Esophagus mucosa (tissue), 1 donor: ENCODE measurements around the gene ABCB11. TPM values are rescaled to one million over a fixed set of nuclear protein-coding genes. Genes with fewer than 3 reads are reported as not detected.
A peak's percentile ranks its signal among the peaks of the same experiment; 100 is the strongest.

Source experiments
- ATAC-seq: fragments of 200-7000 bp; cut with Tn5 transposase; one replicate; pipeline ENCODE4 v1.9.1; 2020
- total RNA-seq: library from RNA; stranded (reverse); gene quantifications from one replicate; pipeline ENCODE4 v1.2.4, GENCODE V29; 2023
- donor health status: DM: yes; HTN: yes; CAD: no.

The ABCB11 gene
- total RNA-seq, 1 donor from 2014 or later, result not detected

GRCh38 chr2:168928113-168928831 lies 102.9 kb downstream of the ABCB11 start:
- no peak for ATAC-seq

- peak; percentile 66 for ATAC-seq
These were observed 104.3 kb downstream of the ABCB11 start for GRCh38 chr2:168926621-168927386.

- ATAC-seq, result no peak
These were observed 110.5 kb downstream of the ABCB11 start for GRCh38 chr2:168920504-168921157.

DNA sequence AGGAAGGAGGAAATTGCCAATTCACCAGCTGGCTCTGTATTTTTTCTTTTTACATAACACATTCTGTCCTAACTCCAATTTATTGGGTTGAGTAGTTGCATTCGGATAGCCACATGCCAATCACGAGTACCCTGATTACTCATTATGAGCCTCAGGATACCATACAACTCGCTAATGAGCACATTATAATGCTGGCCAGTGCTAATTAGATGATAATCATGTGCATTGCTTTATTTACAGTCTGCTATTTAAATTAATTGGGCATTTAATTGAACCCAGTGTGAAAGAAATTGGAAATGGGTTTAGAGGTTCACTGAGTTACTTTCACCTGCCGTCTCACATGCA lies 114.8 kb downstream of the ABCB11 start:
- ATAC-seq, result no peak

DNA sequence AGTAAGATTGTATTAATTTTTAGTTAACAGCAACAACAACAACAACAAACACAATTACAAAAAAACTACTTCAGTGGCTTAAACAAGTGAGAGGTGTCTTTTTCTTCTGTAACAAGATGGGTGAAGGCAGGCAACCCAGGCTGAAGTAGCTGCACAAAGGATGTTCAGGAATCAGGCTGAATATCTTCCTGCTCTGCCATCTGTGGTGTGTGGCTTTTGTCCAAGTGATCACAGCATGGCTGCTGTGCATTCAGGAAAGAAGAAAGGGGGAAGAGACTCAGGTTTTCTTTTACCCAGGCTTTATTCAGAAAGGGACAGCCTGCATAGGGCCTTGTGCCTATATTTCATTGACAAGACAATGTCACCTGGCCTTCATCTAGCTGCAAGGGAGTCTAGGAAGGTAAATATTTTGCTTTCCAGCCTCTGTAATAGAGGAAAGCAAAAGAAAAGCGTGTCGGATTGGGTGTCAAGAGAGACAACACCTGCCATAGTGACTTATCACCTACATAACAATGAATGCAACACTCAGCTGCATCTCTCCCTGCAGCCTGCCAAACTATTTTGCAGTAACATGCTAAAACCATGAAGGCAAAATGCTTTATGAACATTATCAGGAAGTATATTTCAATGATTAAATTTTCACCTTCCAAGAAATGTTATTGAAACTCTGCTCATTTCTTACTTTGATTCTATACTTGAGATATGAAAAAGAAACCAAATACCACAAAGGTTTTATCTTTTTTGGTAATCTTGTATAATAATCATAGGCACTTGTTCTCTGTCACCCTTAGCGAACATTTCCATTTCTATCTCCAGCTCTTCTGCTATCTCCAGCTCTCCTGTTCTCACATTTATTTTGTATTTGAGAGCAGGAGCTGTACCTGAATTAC lies 115.4 kb downstream of the ABCB11 start:
- ATAC-seq, result no peak

DNA sequence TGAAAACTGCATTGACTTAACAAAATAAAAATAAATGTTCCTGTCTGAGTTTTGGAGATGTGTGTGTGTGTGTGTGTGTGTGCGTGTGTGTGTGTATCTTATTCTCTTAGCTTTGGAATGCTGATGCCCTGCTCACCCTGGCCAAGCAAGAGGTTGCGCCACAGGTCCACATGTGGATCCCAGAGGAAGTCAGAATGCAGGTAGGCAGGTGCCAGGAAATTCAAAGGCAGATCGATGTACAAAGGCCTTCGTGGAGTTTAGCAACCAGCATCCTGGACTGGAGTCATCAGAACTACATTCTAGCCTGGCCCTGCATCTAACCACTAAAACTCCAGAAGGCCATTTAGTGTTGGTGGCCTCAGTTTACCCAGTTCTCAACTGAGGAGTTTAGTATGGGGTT lies 117.6 kb downstream of the ABCB11 start:
- ATAC-seq, result no peak

GRCh38 chr2:168912901-168913369 lies 118.2 kb downstream of the ABCB11 start:
- ATAC-seq, result no peak

GRCh38 chr2:168912466-168912865 lies 118.7 kb downstream of the ABCB11 start:
- no peak for ATAC-seq

DNA sequence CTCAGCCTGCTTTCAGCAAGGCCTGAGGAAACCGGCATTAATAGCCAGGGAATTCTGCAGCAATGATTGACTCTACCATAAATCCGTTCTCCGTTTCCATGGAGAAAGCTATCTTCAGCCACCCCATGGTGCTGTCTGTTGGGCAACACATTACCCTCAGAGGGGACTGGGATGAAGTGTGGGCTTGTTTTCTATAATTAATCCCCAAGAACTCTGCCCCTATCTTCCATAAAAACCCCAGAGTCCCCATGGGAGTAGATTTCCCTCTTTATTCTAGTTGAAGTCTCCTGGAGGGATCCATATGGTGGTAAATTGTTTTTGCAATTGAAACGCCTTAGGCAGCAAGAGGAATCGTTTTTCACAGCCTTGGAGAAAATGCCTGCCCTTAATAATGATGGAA lies 120.8 kb downstream of the ABCB11 start:
- no peak for ATAC-seq

- no peak for ATAC-seq
These were observed 123.0 kb downstream of the ABCB11 start for GRCh38 chr2:168907940-168908662.

- no peak for ATAC-seq
These were observed 126.8 kb downstream of the ABCB11 start for GRCh38 chr2:168904358-168904757.

GRCh38 chr2:168903888-168904287 lies 127.2 kb downstream of the ABCB11 start:
- no peak for ATAC-seq

DNA sequence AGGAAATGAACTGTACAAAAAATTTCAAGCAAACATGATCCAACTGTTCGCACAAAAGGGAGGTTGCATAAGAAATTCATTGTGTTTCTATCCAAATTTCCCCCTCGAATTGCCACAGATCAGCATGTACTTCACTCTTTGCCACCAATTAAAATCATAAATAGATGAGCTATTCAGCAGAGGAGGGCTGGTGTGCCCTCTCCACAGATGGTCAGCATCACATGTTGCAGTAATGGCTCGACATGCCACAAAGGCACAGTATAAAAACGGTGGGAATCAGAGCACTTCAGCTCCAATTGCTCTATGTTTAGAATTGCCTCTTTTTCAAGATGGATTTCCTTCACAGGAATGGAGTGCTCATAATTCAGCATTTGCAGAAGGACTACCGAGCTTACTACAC lies 130.1 kb downstream of the ABCB11 start, which contains the start of gene G6PC2:
Gene G6PC2, plus strand, starts transcription at position 289 of the 400 bp plus-strand sequence. Its CDS starts 41 bp downstream, at position 330.
- no peak for ATAC-seq

DNA sequence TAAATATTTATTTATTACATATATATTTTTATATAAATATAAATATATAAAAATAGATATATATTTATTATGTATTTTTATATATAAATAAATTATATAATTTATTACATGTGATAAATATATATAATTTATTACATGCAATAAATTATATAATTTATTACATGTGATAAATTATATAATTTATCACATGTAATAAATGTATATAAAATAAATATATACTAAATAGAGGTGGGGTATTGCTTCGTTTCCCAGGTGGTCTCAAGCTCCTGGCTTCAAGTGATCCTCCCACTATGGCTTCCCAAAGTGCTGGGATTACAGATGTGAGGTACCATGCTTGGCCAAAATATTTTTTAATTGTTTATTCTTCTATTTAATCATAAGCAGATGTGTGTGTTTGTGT lies 133.7 kb downstream of the ABCB11 start:
- no peak for ATAC-seq

GRCh38 chr2:168896783-168897182 lies 134.3 kb downstream of the ABCB11 start:
- no peak for ATAC-seq

- ATAC-seq, result no peak
These were observed 135.4 kb downstream of the ABCB11 start for GRCh38 chr2:168895771-168896170.

DNA sequence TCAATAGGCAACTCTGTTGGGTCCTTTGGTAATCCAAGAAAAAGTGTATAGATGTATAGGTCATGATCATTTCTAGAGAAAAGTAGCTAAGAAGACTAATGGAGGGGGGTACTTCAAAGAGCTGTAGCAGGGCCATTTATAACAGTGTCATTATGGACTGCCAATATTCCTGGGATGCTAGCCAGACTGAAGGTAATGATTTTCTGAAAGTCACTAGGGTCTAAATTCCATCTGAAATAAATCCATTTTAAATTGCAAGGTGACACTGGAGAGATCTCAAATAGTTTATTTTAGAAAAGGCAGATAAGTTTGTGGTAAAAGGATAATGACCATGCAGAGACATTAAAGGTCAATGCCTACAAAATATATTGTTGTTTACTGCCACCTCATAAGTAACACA lies 136.4 kb downstream of the ABCB11 start:
- no peak for ATAC-seq

DNA sequence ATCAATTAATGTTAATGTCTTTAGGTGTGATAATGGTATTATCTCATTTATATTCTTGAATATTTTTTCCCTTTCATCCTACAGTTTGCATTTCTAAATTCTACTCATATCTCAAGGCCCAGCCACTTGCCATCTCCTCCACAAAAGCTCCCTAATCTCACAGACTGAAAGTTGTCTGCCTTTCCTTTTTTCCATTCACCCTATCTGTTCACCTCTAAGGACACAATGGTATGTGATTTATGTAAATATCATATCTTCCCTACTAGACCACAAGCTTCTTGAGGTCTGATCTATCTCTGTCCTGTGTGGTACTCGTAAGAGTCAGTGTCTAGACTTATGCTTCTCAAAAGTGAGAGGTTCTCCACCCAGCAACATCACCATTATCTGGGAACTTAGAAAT lies 137.0 kb downstream of the ABCB11 start:
- ATAC-seq, result no peak

- no peak for ATAC-seq
These were observed 138.8 kb downstream of the ABCB11 start for GRCh38 chr2:168892327-168892726.

- peak; percentile 99 for ATAC-seq
These were observed 140.9 kb downstream of the ABCB11 start, which contains the start of gene SPC25 for GRCh38 chr2:168890006-168890782. SPC25 (minus strand) TSS chr2:168890430; CDS start chr2:168889519, 911 bp downstream.

DNA sequence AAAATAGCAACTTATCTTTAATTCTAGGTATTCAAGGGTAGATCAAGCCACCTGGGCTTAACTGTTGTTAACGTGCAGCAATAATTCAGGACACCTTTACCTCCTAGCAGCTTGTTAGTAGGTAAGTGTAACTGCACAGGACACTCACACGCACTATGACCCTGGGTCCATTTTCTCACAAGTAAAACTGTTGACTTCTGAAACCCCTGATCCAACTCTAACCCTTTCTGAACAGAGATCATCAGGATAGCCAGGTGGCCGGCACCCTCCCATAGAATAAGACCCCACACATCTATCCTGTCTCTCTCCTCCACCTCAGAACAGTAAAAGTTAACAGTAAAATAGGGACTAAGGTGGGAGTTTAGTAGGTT lies 141.5 kb downstream of the ABCB11 start:
- ATAC-seq, result peak; percentile 14
